Stomach (tissue), 4 donors: ENCODE data around the gene FAM83B.

Source experiments
- EP300 ChIP-seq: sonication (generic); formaldehyde crosslinking; IDR thresholded peaks from one replicate; pipeline ENCODE4 v1.6.1; 2017; ENCODE audit warnings: antibody characterized with exemption
- POLR2A ChIP-seq, 4 donors: fragments of 450-650 bp; IDR thresholded peaks; one replicate each; pipeline ENCODE4 v1.6.1; 2016; ENCODE audit warnings: antibody characterized with exemption in 4 of 4, control low read depth in 2 of 4, mild to moderate bottlenecking in 1 of 4, moderate library complexity in 1 of 4
- POLR2AphosphoS5 ChIP-seq, 3 donors: sonication (generic); formaldehyde crosslinking; IDR thresholded peaks; one replicate each; pipeline ENCODE4 v1.6.1; 2016; ENCODE audit warnings: antibody characterized with exemption in 3 of 3
- TF ChIP-seq, protein P1 (sequence below), 7 experiments: fragments of 450-650 bp in 4 of 7; fragments of 200-600 bp in 3 of 7; sonication (generic) in 3 of 7; IDR thresholded peaks; one replicate each; pipeline ENCODE4 v1.5.1; 2016 to 2019; ENCODE audit warnings: antibody characterized with exemption in 7 of 7, control low read depth in 2 of 7, mild to moderate bottlenecking in 1 of 7

DNA sequence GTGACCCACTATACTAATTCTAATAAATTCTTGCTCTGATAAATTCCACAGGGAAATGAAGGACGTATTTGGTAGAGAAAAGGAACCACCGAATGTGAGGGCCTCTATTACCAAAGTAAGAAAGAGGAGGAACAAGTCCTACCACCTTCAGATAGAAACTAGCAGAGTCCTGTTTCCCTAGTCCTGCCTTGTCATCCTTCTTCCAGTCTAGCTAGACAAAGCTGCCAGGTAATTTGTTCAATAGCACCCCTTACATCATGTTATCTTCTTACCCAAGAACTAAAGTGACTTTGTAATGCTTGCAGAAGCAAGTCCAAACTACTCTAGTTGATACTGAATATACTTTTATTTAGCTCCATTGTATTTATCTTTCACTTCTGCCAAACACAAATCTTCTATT lies 29.3 kb upstream of the FAM83B start:
- TF ChIP-seq, protein P1, sequence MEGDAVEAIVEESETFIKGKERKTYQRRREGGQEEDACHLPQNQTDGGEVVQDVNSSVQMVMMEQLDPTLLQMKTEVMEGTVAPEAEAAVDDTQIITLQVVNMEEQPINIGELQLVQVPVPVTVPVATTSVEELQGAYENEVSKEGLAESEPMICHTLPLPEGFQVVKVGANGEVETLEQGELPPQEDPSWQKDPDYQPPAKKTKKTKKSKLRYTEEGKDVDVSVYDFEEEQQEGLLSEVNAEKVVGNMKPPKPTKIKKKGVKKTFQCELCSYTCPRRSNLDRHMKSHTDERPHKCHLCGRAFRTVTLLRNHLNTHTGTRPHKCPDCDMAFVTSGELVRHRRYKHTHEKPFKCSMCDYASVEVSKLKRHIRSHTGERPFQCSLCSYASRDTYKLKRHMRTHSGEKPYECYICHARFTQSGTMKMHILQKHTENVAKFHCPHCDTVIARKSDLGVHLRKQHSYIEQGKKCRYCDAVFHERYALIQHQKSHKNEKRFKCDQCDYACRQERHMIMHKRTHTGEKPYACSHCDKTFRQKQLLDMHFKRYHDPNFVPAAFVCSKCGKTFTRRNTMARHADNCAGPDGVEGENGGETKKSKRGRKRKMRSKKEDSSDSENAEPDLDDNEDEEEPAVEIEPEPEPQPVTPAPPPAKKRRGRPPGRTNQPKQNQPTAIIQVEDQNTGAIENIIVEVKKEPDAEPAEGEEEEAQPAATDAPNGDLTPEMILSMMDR (IDR thresholded peaks at IDR 0.05), result no peak
- TF ChIP-seq EP300 (no peak), POLR2A (IDR thresholded peaks at IDR 0.05) (no peak), POLR2AphosphoS5 (IDR thresholded peaks at IDR 0.05) (no peak)
